GM18499 (cell line): ENCODE measurements around the gene KAZN.

Source experiments
- ATAC-seq: cut with Tn5 transposase; IDR thresholded peaks from one replicate; pipeline ENCODE4 v1.9.1; 2021; ENCODE audit warnings: moderate number of reproducible peaks; ENCODE audit not compliant: insufficient read depth, unreplicated experiment

The KAZN gene

DNA sequence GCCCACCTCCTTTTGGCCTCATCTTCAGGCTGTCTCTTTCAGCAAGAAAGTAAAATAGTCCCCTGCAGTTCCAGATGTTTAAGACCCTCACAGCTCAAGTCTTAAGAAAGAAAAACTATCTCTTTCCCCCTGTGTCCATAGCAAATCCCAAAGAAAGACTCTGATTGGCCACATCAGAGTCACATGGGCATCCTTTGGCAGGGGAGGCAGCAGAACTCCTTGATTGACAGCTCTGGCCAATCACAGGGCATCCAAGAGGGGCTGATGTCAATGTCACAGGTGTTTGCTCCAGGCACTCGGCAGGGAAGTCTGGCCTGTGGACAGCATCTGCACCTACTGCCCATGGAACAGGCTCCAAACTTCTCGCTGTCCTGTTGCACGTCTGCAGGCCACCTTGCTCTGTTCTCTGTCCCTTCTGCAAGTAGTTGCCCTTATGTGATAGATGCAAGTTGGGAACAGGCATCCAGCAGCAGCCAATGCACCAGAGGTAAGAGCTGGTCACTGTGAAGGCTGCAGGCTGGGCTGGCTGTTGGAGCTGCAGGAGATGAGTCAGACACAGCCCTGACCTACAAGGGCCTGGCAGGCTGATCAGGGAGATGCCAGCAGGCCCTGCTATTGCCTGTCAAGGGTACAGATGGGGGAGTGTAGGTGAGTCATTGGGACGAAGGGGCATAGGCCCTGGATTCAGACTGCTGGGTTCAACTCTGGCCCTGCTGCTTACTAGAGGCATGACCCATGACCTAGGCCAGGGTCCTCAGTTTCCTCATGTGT, 458.2 kb downstream of the KAZN start:
- ATAC-seq = no peak

DNA sequence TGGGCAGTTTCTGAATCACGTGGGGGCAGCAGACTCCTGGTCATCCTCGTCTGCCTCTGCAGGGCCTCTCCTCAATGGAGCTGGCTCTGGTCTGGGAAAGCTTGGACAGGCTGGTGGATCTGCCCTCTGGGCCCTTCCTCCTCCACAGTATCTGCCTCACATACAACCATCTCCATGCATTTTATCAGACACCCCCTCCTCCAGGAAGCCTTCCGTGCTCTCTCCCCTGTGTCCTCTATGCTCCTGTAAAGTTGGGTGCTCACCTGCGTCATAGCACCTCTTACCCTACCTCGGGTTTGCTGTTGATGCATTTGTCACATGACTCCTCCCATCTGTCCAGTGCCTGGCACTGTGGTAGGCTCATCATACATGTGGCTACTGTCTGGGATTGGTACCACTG, 459.3 kb downstream of the KAZN start:
- ATAC-seq = no peak

DNA sequence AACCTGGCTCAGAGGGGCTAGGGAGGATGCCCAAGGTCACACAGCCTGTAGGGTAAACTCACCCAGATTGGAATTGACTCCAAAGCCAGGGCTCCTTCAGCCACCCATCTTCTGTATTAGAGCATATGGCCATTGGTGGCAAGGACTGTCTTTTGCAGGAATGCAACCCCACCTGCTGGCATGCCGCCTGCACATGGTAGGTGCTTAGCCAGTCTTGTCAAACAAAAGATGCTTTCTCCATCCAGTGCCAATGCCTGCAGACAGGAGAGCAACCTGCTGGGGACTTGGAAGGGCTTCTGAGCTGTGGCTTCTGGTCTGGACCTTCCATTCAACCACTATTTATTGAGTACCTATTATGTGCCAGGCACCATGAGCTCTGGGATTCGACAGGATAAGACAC, 459.8 kb downstream of the KAZN start:
- no peak for ATAC-seq

DNA sequence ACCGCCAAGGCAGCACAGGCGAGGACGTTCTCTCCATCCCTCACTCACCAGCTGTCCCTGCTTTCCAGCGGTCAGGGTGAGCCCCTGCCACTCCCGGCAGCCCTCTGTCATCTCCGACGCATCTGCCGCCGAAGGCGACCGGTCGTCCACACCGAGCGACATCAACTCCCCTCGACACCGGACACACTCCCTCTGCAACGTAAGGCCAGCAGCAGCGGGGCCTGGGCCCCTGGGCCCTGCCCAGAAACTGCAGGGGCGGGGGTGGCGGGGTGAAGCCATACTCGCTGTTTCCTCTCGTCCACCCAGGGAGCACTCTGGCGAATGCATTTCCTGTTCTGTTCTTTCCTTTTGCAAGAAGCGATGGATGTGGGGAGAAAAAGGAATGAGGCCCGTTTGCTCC, 461.6 kb downstream of the KAZN start:
- no peak for ATAC-seq

DNA sequence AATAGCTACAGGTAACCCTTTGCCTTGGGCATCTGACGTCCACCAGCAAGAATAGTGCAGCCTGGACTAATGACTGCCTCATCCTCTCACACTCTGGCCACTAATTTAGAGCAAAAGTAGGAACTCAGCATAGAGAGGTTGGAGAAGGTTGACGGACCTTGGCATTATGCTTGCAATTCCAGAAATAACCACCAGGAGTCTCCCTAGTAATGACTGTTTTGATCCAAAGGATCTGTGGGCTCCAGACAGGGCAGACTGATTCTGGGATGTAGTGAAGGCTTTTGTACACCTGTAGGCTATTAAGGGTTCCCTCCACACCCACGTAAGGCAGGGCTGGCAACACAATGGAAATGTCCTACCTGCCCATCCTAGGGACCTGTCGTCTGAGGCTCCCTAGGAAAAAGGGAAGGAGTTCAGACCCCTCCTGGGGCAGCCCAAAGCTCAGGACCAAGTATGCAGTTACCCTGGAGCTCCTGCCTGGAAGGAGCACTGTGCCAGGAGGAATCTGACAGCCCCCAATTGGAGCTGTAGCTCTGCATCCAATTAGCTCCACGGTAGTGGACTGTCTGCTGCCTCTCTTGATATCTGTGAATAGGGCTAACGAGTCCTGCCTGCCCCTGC, 464.1 kb downstream of the KAZN start:
- ATAC-seq = no peak

DNA sequence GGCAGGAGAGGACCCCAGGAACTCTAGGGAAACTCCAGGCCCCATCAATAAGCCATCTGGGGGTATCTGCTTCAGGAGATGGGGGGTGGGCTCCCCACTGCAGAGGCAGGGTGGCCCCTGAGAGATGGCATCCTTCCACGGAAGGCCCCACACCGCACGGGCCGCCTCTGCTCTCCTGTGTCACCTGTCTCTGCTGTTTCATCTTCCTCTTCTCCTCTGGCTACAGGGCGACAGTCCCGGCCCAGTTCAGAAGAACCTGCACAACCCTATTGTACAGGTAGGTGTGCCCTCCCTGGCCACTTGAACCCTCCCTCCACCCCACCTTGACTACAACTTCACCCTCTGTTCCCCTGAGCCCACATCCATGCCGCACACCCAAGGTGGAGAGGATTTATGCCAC, 464.9 kb downstream of the KAZN start:
- ATAC-seq = no peak

DNA sequence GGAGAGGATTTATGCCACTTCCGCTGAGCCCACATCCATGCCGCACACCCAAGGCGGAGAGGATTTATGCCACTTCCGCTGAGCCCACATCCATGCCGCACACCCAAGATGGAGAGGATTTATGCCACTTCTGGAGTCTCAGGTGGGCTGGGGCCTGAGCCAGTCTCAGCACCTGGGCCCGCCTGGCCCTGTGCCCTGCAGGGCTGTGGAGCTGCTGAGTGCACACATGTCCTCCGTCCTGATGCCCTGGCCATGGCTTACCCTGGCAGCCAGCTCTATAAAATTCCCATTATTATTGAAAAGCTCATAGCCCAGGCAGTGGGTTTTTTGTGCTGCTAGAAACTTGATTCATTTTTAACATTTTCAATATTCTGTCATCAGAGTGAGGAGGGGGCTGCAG, 465.3 kb downstream of the KAZN start:
- ATAC-seq = no peak

DNA sequence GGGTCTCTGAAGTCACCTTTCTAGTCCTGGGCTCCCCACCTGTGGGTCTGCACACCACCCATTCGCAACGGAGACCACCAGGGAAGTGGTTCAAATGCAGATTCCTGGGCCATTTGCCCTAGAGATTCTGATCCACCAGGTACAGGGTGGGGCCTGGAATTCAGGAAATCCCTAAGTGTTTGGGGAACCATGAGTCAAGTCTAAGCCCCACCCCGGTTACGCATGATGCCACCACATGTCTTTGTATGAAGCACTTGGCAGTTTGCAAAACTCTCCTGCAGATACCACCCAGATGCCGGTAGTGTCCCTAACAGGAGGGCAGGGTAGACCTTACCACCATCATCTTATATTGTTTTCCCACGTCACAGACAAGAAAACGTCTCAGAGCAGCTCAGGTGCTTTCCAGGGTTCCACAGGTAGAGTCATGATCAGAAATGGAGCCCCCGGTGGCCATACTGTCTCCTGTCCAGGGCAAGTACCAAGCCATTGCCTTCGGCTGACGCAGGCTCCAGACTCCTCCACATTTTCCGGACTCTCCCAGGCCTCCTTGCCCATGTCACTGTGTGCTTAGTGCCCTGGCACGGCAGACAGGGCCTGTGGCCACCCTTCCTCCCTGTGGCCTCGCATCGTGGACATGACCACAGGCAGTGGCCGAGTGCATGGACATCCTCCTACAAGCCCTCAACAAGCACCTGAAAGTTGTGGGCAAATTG, 465.9 kb downstream of the KAZN start:
- ATAC-seq = no peak

DNA sequence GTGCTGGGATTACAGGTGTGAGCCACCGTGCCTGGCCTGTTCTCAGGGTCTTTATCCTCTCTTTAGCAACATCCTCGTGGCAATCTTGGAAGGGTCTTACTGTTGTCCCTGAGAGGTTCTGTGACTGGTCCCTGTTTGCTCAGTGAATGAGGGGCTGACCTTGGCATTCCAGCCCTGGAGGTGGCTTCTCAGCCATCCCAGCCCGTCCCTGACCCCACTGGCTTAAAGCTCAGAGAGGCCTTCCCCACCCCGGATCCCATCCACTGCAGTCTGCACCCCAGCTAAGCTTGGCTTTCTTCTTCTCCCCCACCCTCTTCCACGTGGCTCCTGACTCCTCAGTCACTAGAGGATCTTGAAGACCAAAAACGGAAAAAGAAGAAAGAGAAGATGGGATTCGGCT, 466.8 kb downstream of the KAZN start:
- ATAC-seq = no peak

DNA sequence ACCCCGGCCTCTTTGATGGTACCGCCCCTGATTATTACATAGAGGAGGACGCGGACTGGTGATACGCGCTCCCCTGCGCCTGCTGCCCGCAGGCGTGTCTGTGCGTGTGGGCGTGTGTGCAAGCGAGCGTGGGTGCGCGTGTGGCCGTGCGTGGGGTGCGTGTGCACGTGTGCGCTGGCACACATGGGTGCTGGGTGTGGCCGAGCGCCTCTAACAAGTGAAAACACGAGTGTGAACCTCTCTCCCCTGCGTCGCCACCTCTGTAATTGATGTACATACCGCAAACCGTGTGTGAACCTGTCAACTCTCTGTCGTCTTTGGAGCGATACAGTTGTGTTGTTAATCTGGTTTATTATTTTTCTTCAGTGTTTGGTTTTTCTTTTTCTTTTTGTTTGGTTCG, 467.3 kb downstream of the KAZN start:
- ATAC-seq = no peak

DNA sequence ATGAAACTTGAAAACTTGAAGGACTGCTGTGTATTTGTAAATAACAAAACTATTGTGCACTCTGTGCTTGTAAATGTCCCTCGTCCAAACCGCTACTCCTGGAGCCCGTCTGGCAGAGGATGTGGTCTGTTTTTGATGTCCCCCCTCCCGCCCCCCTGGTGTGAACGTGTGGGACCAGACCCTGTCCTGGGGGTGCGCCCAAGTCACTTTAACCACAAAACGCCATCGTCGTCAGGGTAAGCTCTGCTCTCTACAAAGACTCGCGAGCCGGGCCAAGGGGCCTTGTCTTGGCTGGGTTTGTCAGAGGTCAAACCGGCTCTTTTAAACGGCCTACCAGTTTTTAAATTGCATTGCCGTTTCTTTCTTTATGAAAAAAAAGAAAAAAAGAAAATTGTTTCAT, 467.7 kb downstream of the KAZN start:
- ATAC-seq = no peak

DNA sequence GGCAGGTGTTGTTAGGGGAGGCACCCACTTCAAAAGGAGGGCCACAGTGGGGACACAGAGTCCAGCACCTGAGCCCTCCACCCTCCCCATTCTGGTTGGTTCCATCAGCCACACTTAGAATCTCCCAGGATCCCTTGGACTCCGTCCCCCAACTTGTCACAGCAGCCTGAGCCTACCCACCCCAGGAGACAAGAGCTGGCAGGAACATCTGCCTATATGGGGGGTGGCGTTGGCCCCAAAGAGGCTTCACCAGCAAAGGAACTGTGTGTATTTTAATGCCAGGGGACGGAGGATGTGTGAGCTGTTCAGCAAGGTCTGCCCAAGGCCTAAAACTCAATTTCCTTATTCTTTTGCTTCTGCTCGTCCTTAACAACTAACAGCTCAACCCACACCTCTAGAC, 468.7 kb downstream of the KAZN start:
- no peak for ATAC-seq

DNA sequence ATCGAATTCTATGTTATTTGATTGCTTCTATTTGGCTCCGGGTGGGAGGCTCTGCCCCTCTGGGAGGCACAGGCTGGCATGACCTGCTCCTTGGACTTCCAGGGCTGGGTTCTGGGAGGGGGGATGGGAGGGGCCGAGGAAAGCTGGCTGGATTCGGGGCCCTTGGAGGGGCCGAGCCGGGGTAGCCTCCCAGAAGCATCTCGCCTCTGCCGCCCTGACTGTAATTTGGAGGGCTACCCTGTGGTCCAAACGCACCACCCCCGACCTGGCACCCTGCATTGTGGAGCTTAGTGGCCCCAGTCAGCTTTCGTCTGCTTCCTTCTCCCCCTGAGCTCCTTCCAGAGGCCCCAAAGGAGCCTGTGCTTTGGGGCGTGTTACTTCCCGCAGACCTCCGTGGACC, 469.7 kb downstream of the KAZN start:
- no peak for ATAC-seq

DNA sequence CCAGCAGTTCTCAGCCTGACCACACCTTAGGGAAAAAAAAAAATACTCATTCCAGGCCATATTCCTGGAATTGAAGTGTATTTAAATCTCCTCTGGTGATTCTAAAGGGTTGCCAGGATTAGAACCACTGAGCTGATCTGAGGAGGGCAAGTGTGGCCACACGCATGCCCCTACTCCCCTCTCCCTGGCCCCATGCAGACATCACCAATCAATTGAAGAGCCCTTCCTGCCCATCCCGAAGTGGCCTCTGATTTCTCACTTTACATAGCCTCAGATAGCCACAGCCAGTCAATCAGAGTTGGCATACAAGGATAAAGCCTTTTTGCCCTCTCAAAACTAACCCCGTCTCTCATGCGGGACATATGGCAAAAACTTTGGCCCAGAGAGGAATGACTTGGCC, 470.5 kb downstream of the KAZN start:
- no peak for ATAC-seq

DNA sequence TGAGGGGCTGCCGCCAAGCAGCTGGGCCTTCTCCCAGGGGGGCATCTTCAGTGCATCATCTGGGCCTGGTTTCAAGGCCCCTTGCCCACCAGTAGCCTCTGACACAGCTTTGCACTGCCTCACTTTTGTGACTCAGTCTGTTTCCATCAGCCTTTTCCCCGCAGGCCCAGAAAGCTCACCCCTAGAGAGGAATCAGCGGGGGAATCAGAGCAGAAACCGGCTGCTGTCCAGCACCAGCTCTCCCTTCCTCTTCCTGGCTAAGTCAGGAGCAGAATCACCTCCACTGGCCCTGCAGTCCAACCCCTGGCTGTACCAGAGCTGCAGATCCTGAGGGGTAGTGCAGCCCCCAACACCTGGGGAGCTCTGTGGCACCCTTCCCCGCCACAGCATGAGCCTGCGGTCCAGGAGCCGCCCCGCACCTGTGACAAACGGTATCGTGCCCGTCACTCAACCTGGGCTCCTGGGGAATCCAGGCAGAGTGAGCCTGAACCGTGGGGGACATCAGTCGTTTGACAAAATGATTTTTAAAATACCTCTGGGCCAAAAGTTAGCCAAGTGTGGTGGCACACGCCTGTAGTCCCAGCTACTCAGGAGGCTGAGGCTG, 471.8 kb downstream of the KAZN start:
- no peak for ATAC-seq

DNA sequence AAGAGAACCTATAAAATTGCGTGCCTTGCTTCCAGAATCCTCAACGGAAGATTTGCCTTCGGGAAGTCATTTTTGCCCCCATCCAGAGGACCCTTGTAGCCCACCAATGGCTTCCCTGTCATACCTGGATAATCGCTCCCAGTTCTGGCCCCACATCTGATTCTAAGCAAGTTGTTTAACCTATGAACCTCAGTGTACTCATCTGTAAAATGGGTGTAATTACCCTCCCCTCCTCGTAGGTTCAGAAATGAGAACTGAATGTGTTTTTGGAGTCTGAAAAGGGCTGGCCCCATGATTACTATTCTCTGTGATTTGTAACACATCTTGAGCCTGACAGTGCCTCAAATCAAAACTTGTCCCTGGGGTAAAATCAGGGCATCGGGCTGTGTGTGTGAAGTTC, 473.5 kb downstream of the KAZN start:
- no peak for ATAC-seq

DNA sequence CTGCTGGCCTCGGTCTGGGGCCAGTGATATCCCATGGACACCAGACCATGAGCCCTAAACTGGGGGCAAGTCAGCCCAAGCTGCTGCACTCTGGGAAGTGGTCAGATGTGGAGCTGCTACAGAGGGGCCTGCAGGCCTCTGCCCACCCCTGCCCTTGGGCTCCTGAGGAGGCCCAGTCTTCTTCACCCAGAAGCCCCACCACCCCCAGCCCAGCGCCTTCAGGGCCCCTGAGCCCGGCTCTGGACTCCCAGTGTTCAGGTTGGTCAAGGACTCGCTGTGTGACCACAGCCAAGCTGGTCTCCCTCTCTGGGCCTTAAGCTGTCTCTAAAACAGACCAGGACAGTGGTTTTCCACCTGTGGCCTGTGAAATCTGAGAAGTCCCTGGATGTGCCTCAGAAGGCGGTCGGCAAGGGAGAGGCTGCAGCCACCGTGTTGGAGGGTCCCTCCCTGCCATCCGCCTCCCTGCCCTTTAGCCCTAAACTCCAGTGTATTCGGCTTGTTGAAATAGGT, 475.4 kb downstream of the KAZN start:
- ATAC-seq = no peak

DNA sequence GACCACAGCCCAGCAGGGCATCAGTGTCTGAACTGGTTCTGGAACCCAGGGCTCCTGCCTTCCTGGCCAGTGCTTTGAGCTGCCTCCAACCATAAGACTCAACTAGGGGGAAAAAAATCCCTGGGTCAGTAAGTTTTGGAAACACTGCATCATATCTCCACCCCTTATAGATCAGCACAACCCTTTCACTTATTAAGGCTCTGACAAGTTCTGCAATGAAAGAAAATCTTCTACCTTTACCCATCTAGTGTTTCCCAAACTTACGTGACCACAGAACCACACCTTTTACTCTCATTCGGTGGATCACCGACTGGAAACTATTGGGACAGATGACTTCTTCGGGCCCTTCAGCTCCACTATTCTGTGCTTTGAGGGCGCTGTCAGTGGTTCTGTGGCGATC, 476.7 kb downstream of the KAZN start:
- ATAC-seq = no peak

DNA sequence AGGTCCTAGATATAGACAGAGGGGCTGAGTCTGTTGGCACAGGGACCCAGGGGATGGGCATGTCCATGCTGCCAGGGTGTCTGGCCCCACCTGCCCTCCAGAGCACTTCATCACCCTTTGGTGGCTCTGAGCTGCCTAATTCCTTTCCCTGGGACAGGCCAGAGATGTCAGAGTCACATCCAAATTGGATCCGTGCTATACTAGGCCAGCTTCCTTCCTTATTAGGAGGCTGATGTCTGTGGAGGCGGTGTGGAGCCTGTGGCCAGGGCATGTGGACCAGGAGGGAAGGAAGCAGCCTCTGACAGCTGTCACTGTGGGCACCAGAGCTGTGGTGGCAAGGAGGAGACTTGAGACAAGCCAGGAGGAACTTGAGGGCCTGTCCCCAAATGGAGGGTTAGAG, 477.3 kb downstream of the KAZN start:
- ATAC-seq = no peak

DNA sequence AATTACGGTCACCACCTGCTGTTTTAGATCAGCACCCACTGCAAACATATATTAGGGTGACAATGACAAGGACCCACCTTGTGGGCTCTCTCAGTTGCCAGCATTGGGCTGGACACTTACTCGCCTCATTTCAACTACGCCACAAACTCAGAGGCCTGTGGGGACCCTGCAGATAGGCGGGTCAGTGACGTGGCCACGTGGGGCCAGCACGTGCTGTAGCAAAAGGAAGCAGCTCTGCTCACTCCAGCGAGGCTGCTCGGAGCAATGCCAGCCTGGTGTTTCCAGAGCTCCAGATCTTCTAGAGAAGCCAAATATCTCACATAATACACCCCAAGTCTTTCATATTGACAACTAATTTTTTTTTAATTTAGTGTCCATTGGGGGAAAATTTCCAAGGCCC, 478.3 kb downstream of the KAZN start:
- ATAC-seq = no peak

DNA sequence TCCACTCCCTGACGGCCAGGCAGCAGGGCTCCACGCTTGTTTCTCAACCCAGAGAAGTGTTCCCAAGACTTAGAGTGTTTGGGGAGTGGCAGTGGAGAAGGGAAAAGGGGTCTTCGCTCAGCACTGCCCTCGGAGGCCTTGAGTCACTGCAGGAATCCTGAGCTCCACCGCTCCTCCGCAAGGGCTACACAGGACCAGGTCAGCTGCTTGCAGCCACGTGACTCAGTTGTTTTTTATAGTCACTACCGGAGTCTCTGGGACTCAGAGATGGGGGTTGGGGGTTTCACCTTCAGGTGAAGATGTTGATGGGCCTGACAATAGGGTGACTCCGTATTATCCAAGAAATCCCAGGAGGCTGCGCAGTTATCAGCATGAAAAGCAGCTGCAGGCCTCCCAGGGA, 478.9 kb downstream of the KAZN start:
- no peak for ATAC-seq
